HG03108 (cell line): ENCODE measurements around the gene PGP.
"Not testable (repeated sequence)": the region's sequence is repeated elsewhere in the genome, so short reads cannot be mapped to it uniquely, and the experiment has no call there.

ENCODE experiments used
- ATAC-seq: cut with Tn5 transposase; IDR thresholded peaks from one replicate; pipeline ENCODE4 v1.9.1; 2021; ENCODE audit warnings: moderate library complexity; ENCODE audit not compliant: unreplicated experiment

Gene PGP, protein sequence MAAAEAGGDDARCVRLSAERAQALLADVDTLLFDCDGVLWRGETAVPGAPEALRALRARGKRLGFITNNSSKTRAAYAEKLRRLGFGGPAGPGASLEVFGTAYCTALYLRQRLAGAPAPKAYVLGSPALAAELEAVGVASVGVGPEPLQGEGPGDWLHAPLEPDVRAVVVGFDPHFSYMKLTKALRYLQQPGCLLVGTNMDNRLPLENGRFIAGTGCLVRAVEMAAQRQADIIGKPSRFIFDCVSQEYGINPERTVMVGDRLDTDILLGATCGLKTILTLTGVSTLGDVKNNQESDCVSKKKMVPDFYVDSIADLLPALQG

GRCh38 chr16:2214719-2214968 is at the start of gene PGP:
Gene PGP (minus strand): TSS chr16:2214840. CDS start chr16:2214777, 63 bp downstream.
- ATAC-seq, result peak; percentile 85

- not testable (repeated sequence) for ATAC-seq
Measured at GRCh38 chr16:2263026-2263425, 48.4 kb upstream of the PGP start.

DNA sequence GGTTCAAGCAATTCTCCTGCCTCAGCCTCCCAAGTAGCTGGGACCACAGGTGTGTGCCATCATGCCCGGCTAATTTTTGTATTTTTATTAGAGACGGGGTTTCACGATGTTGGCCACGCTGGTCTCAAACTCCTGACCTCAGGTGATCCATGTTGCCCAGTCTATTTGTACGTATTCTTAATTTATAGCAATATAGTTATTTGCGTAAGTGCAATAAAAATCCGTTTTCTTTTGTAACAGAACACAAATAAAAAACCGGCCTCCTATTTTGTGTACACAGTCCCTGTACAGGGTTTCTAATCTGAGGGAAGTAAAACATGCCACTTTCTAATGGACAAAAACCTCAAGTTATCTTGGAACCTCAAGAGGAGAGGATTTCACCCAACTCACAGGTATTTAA is 45.6 kb upstream of the PGP start:
- no peak for ATAC-seq

DNA sequence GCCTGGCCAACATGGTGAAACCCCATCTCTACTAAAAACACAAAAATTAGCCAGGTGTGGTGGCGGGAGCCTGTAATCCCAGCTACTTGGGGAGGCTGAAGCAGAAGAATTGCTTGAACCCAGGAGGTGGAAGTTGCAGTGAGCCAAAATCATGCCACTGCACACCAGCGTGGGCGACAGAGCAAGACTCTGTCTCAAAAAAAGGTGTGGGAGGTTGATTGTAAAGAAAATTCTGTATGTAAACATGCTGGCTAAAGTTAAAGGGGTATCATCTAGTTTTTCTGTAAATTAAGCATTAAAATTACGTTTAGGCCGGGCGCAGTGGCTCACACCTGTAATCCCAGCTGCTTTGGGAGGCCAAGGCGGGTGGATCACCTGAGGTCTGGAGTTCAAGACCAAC is 43.9 kb upstream of the PGP start:
- ATAC-seq, result not testable (repeated sequence)

GRCh38 chr16:2257726-2258125 is 43.1 kb upstream of the PGP start:
- no peak for ATAC-seq

- no peak for ATAC-seq
Measured at GRCh38 chr16:2256531-2257140, 42.0 kb upstream of the PGP start.

DNA sequence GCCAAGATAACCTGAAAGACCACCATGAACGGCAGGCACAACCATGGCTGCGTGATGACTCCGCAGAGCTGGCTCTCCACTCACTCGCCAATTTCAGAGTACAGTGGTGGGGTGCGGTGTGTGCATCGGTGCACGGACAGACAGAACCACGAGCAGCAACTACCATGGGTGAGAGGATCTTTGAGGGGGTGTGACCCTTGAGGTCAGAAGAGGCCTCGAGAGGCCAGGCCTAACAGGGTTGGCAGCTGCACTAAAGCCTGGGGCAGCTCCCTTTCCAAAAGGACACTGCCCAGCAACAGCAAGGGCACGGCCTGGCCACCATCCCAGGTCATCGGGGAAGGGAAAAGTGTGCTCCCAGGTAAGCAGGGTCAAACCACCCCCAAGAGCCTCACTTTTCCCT is 38.7 kb upstream of the PGP start:
- ATAC-seq, result no peak

DNA sequence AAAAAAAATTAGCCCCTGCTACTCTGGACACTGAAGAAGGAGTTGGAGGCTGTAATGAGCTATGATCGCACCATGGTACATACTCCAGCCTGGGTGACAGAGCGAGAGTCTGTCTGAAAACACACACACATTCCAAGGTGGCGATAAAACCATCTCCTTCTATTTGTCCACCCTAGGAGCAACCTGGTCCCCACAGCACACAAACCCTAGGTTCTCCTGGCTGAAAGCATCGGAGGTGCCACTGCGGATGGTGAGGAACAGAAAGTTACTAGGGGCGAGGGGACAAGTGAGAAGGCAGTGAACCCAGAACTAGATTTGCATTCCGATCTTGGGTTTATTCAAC is 38.1 kb upstream of the PGP start:
- ATAC-seq, result no peak

- ATAC-seq, result peak; percentile 91
Measured at GRCh38 chr16:2251296-2252111, 36.9 kb upstream of the PGP start, which contains the start of gene ECI1. Gene ECI1 (minus strand): TSS chr16:2251587. CDS start chr16:2251566, 21 bp downstream.

- no peak for ATAC-seq
Measured at GRCh38 chr16:2250652-2251295, 36.1 kb upstream of the PGP start.

DNA sequence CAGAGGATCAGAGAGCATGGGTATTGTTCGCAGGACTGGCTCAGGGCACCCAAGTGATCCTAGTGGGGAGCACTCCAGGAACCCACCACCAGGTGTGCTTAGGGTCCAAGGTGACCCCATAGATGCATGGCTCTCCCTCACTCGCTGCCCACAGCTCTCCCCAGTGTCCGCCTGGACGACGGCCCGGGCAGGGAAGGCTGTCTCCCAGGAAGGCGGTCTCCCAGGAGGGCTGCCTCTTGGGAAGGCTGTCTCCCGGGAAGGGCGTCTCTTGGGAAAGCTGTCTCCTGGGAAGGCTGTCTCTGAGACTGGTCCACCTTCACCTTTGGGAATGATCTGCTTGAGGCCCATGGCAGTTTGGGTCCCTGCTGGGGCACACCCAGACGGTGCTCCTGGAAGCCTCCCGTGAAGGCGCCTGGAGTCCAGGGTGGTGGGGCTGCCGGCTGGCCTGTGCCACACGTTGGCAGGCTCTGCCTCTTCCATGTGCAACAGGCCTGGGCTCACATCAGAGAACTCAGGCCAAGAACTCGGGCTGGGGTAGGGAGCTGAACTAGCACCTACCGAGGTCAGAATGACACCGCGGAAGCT is 31.8 kb upstream of the PGP start:
- ATAC-seq, result no peak

GRCh38 chr16:2244926-2245795 is 30.5 kb upstream of the PGP start:
- no peak for ATAC-seq

- ATAC-seq, result no peak
Measured at GRCh38 chr16:2244301-2244700, 29.7 kb upstream of the PGP start.

- no peak for ATAC-seq
Measured at GRCh38 chr16:2243781-2244180, 29.1 kb upstream of the PGP start.

- ATAC-seq, result no peak
Measured at GRCh38 chr16:2243031-2243528, 28.4 kb upstream of the PGP start.

DNA sequence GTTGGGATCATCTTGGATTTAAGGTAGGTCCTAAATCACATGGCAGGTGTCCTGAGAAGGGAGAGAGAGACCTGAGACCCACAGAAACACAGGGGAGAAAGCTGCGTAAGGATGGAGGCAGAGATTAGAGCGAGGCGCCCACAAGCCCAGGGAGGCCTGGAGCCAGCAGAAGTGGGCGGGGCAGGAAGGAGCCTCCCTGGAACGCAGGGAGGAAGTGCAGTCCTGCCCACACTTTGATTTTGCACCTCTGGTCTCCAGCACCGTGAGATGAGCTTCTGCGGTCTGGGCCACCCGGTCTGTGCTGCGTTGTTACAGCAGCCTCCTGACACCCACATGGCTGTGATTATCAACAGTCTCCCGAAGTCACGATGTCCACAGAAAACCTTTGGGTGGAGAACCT is 28.0 kb upstream of the PGP start:
- no peak for ATAC-seq

GRCh38 chr16:2240331-2240730 is 25.7 kb upstream of the PGP start:
- ATAC-seq, result not testable (repeated sequence)

DNA sequence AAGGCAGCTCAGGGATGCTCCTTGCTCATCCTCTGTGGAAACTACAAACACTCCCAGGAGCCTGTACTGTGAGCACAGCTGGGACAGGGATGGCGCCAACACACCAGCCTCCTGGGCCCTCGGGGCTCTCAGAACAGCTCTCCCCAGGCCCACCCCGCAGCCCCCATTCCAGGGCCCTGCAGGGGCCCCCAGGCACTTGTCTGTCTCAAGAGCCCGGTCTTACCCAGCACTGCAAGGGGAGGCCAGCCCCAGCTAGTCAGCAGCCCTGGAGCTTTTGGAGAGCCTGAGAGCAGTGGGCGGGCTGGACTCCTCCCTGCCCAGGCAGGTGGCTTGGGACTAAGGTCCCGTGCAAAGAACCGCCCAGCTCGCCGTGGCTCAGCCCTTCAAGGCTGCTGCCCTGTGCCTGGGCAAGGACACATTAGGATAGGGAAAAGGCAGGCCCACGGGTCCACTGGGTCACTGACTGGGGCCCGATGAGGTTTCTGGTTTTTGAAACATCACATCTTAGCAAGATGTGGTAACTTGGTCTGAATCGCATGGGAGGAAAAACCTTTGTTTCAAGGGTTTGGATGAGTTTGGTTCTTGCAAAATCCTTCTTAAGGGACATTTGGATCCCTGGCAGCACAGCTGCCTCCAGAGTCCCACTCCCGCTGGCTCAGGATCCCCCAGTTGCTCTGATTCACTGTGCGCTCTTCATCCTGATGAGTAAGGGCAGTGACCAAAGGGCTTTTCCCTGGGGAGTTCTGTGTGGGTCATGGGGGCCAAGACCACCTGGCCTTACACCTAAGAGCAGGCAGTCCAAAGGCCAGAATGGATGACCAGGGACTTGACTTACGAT is 24.4 kb upstream of the PGP start:
- ATAC-seq, result no peak

GRCh38 chr16:2238150-2238837 is 23.7 kb upstream of the PGP start:
- no peak for ATAC-seq
